H1 (cell line): ENCODE measurements around the gene MXRA7. TPM values are rescaled to one million over a fixed set of nuclear protein-coding genes. Genes with fewer than 3 reads are reported as not detected.

Experiments used
- BRCA1 ChIP-seq: IDR thresholded peaks from 2 replicates; pipeline ENCODE4 v1.6.1; 2012; ENCODE audit warnings: low read depth, low read length, improper control_type of control experiment
- EZH2 ChIP-seq: fragments of 200-600 bp; sonication (generic); IDR thresholded peaks from 2 replicates; pipeline ENCODE4 v1.7.1; 2012; ENCODE audit warnings: low read depth, mild to moderate bottlenecking, moderate library complexity, low read length, inconsistent platforms; ENCODE audit not compliant: severe bottlenecking
- FOSL1 ChIP-seq: IDR thresholded peaks from 2 replicates; pipeline ENCODE4 v1.6.1; 2011; ENCODE audit warnings: mild to moderate bottlenecking, low read depth, low read length, moderate library complexity; ENCODE audit not compliant: insufficient read depth
- HDAC2 ChIP-seq, 2 experiments: fragments of 300-600 bp in 1 of 2; sonication (generic) in 1 of 2; IDR thresholded peaks; 2 replicates each; pipeline ENCODE4 v1.6.1; 2011 to 2012; ENCODE audit warnings: low read depth in 2 of 2, low read length in 2 of 2, mild to moderate bottlenecking in 2 of 2, moderate library complexity in 2 of 2, borderline replicate concordance in 1 of 2, inconsistent platforms in 1 of 2
- KDM4A ChIP-seq: IDR thresholded peaks from one replicate; pipeline ENCODE4 v1.7.1; 2012; ENCODE audit warnings: low read depth, mild to moderate bottlenecking, moderate library complexity, low read length, inconsistent platforms; ENCODE audit not compliant: severe bottlenecking
- POLR2AphosphoS5 ChIP-seq: IDR thresholded peaks from 2 replicates; pipeline ENCODE4 v1.6.1; 2011; ENCODE audit warnings: low read depth, low read length
- SIX5 ChIP-seq: IDR thresholded peaks from 2 replicates; pipeline ENCODE4 v1.6.1; 2011; ENCODE audit warnings: mild to moderate bottlenecking, low read depth, low read length
- TCF12 ChIP-seq: IDR thresholded peaks from 2 replicates; pipeline ENCODE4 v1.6.1; 2011; ENCODE audit warnings: low read depth, mild to moderate bottlenecking, low read length
- polyA plus RNA-seq, 7 experiments: library from polyadenylated mRNA; depleted of rRNA in 3 of 7; stranded (reverse) in 5 of 7; unstranded in 2 of 7; fragments of >200 nt in 5 of 7; fragments of 200-250 nt in 2 of 7; gene quantifications; 1 replicate in 5 of 7; 2 replicates in 1 of 7; 4 replicates in 1 of 7; pipeline versions ENCODE4 v1.2.1 to v1.2.3, GENCODE V29; 2011 to 2013; ENCODE audit warnings: missing spikeins in 2 of 7, mixed read lengths in 2 of 7
- total RNA-seq: library from RNA; stranded (reverse); fragmentation: NEBNext Ultra II Directional; extraction: Animal tissue kit (Norgen Biotek cat#: 25700); gene quantifications from 2 replicates; pipeline ENCODE4 v1.2.1, GENCODE V29; 2021

The MXRA7 gene
- total and polyA plus RNA-seq, 2 of the 8 experiments (the other 6 are each of a cell fraction or from before 2014, with no cell fraction given): 17.8 to 26.6 TPM

GRCh38 chr17:76684756-76685155 lies 26.0 kb downstream of the MXRA7 start (continued):
- TF ChIP-seq KDM4A: no peak
- no peak for TF ChIP-seq SIX5
- no peak for TF ChIP-seq FOSL1
- no peak for TF ChIP-seq BRCA1
- no peak for TF ChIP-seq EZH2
- no peak for TF ChIP-seq HDAC2 (IDR thresholded peaks at IDR 0.05; ENCODE audit: borderline replicate concordance in 1 of 2, low read depth in 2 of 2, low read length in 2 of 2)
- TF ChIP-seq POLR2AphosphoS5: no peak
- no peak for TF ChIP-seq TCF12
